SKM-1 treated with dmso at 0.1 percent for 144 hours (cell line): ENCODE data around the gene WDFY3.

Experiments
- DNase-seq: peaks from one replicate; lab custom pipeline; 2025; ENCODE audit not compliant: unreplicated experiment; lab: John Stamatoyannopoulos, UW

Gene WDFY3

GRCh38 chr4:84803720-84804119, 162.8 kb downstream of the WDFY3 start:
- DNase-seq: no peak

- no peak for DNase-seq
Measured at GRCh38 chr4:84803116-84803515, 163.4 kb downstream of the WDFY3 start.

GRCh38 chr4:84800256-84800655, 166.2 kb downstream of the WDFY3 start:
- DNase-seq: no peak

- DNase-seq: no peak
Measured at GRCh38 chr4:84799318-84799717, 167.2 kb downstream of the WDFY3 start.

- DNase-seq: no peak
Measured at GRCh38 chr4:84796394-84796793, 170.1 kb downstream of the WDFY3 start.

- DNase-seq: no peak
Measured at GRCh38 chr4:84792366-84793301, 173.9 kb downstream of the WDFY3 start.

GRCh38 chr4:84790769-84791565, 175.5 kb downstream of the WDFY3 start:
- no peak for DNase-seq

GRCh38 chr4:84786478-84786877, 180.0 kb downstream of the WDFY3 start:
- DNase-seq: no peak

- DNase-seq: no peak
Measured at GRCh38 chr4:84782517-84782916, 184.0 kb downstream of the WDFY3 start.

- no peak for DNase-seq
Measured at GRCh38 chr4:84780719-84781118, 185.8 kb downstream of the WDFY3 start.

GRCh38 chr4:84778041-84778440, 188.4 kb downstream of the WDFY3 start:
- no peak for DNase-seq

GRCh38 chr4:84767168-84767567, 199.3 kb downstream of the WDFY3 start:
- DNase-seq: no peak

- DNase-seq: peak; percentile 88
Measured at GRCh38 chr4:84753321-84753972, 213.0 kb downstream of the WDFY3 start.

GRCh38 chr4:84751707-84752106, 214.8 kb downstream of the WDFY3 start:
- no peak for DNase-seq

- DNase-seq: no peak
Measured at GRCh38 chr4:84750960-84751283, 215.6 kb downstream of the WDFY3 start.

GRCh38 chr4:84750260-84750959, 216.1 kb downstream of the WDFY3 start:
- peak; percentile 50 for DNase-seq

- DNase-seq: no peak
Measured at GRCh38 chr4:84740057-84740456, 226.4 kb downstream of the WDFY3 start.

- no peak for DNase-seq
Measured at GRCh38 chr4:84738622-84739021, 227.9 kb downstream of the WDFY3 start.

GRCh38 chr4:84737656-84738055, 228.8 kb downstream of the WDFY3 start:
- DNase-seq: no peak

- no peak for DNase-seq
Measured at GRCh38 chr4:84734037-84734436, 232.5 kb downstream of the WDFY3 start.
